Measurements from ENCODE around the gene LRAT. TPM values are rescaled to one million over a fixed set of nuclear protein-coding genes. Genes with fewer than 3 reads are reported as not detected.

Gene LRAT
- total and polyA plus RNA-seq, 10 of the 15 experiments (the other 5 are each of a cell fraction or from before 2014, with no cell fraction given): 0.07 to 0.08 TPM; not detected in 8

DNA sequence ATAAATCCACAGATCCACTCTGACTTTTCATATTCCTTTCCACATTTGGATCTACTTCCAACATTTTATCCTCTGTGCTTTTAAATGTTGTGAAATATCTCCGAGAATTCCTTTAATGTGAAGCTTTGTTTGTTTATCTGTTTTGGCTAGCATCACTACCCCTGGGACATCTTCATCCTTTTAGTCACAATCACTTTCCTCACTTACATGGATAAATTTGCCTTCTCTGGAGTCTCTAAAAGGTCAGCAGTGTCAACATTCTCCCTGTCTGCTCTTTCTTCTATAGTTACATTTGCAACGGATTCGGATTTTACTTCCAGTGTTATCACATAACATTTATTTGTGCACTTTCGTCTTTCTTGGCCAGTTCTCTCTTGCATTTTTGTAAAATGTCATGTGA lies 34.2 kb upstream of the LRAT start:
- CTCF ChIA-PET: no interaction called here

GRCh38 chr4:154711522-154711921 lies 32.3 kb upstream of the LRAT start:
- Histone ChIP-seq H2AFZ (ENCODE audit: control insufficient read depth, low read depth, low read length) (no peak overlapping the region), H3K27ac (ENCODE audit: control insufficient read depth, insufficient read depth) (no peak overlapping the region), H3K79me2 (ENCODE audit: control insufficient read depth, insufficient read depth, low read length) (no peaks in the 10 kb centered on the region), H3K27me3 (replicated peaks in 1 of 2; ENCODE audit: control insufficient read depth in 2 of 2, insufficient read depth in 2 of 2, low read length in 1 of 2) (no peaks in the 10 kb centered on the region), H3K4me2 (ENCODE audit: control insufficient read depth, insufficient read depth) (no peak overlapping the region), H3K36me3 (ENCODE audit: control insufficient read depth in 2 of 2, insufficient read depth in 2 of 2, low read length in 1 of 2) (no peaks in the 10 kb centered on the region), H3K4me1 (ENCODE audit: control insufficient read depth, insufficient read depth, low read length) (no peaks in the 10 kb centered on the region), H3K4me3 (no peak overlapping the region), H3K9me3 (replicated peaks; ENCODE audit: control insufficient read depth, insufficient read depth, low read length) (no peaks in the 10 kb centered on the region), H4K20me1 (ENCODE audit: control insufficient read depth, insufficient read depth) (no peaks in the 10 kb centered on the region), H3K9ac (ENCODE audit: control insufficient read depth, insufficient read depth, low read length) (no peak overlapping the region)
- DNase-seq (ENCODE audit: low read depth, low spot score) (no peak), ATAC-seq (no peak), FAIRE-seq (no peak)
- ChIA-PET SMC1A (ENCODE audit: uncharacterized antibody, unreplicated experiment) (no interaction called here), CTCF (interaction anchor here (0.6 kb wide), 1 partner anchor 30 kb away, joined by 3 read pairs; no protein-coding TSS in a partner anchor), POLR2A (no interaction called here), RAD21 (ENCODE audit: unreplicated experiment) (no interaction called here)
- BruUV-seq (replicated peaks): no TSS peak
- intact Hi-C loops (cut with micrococcal nuclease; ENCODE audit: unreplicated experiment): no loop called here
- in situ Hi-C loops (cut with MboI): no loop called here
- TF ChIP-seq CBX3 (IDR thresholded peaks at IDR 0.05; ENCODE audit: borderline replicate concordance, low read depth): no peak
- TF ChIP-seq CBX5 (IDR thresholded peaks at IDR 0.05; ENCODE audit: low read depth): no peak
- TF ChIP-seq CTCF (IDR thresholded peaks at IDR 0.05 in 2 of 3, conservative IDR thresholded peaks at IDR 0.05 in 1 of 3; ENCODE audit: control insufficient read depth in 2 of 3, extremely low read depth in 1 of 3, insufficient read depth in 1 of 3, low read depth in 3 of 3, low read length in 3 of 3): no peak
- TF ChIP-seq ZNF207 (IDR thresholded peaks at IDR 0.05; ENCODE audit: borderline replicate concordance): no peak
- TF ChIP-seq, protein P1, sequence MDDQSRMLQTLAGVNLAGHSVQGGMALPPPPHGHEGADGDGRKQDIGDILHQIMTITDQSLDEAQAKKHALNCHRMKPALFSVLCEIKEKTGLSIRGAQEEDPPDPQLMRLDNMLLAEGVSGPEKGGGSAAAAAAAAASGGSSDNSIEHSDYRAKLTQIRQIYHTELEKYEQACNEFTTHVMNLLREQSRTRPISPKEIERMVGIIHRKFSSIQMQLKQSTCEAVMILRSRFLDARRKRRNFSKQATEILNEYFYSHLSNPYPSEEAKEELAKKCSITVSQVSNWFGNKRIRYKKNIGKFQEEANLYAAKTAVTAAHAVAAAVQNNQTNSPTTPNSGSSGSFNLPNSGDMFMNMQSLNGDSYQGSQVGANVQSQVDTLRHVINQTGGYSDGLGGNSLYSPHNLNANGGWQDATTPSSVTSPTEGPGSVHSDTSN (IDR thresholded peaks at IDR 0.05; ENCODE audit: insufficient replicate concordance, low read depth, low read length): no peak
- no peak for TF ChIP-seq KAT2A (conservative IDR thresholded peaks at IDR 0.05; ENCODE audit: control insufficient read depth, low read depth, low read length)
- TF ChIP-seq CBFB (IDR thresholded peaks at IDR 0.05; ENCODE audit: low read depth): no peak
- no peak for TF ChIP-seq SMAD5 (IDR thresholded peaks at IDR 0.05; ENCODE audit: low read depth)
- TF ChIP-seq BCL11A (IDR thresholded peaks at IDR 0.05; ENCODE audit: low read depth, low read length): no peak
- TF ChIP-seq RBBP5 (conservative IDR thresholded peaks at IDR 0.05): no peak
- TF ChIP-seq, protein P2, sequence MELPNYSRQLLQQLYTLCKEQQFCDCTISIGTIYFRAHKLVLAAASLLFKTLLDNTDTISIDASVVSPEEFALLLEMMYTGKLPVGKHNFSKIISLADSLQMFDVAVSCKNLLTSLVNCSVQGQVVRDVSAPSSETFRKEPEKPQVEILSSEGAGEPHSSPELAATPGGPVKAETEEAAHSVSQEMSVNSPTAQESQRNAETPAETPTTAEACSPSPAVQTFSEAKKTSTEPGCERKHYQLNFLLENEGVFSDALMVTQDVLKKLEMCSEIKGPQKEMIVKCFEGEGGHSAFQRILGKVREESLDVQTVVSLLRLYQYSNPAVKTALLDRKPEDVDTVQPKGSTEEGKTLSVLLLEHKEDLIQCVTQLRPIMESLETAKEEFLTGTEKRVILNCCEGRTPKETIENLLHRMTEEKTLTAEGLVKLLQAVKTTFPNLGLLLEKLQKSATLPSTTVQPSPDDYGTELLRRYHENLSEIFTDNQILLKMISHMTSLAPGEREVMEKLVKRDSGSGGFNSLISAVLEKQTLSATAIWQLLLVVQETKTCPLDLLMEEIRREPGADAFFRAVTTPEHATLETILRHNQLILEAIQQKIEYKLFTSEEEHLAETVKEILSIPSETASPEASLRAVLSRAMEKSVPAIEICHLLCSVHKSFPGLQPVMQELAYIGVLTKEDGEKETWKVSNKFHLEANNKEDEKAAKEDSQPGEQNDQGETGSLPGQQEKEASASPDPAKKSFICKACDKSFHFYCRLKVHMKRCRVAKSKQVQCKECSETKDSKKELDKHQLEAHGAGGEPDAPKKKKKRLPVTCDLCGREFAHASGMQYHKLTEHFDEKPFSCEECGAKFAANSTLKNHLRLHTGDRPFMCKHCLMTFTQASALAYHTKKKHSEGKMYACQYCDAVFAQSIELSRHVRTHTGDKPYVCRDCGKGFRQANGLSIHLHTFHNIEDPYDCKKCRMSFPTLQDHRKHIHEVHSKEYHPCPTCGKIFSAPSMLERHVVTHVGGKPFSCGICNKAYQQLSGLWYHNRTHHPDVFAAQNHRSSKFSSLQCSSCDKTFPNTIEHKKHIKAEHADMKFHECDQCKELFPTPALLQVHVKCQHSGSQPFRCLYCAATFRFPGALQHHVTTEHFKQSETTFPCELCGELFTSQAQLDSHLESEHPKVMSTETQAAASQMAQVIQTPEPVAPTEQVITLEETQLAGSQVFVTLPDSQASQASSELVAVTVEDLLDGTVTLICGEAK (IDR thresholded peaks at IDR 0.05; ENCODE audit: borderline replicate concordance): no peak

More for the DNA sequence above, 34.2 kb upstream of the LRAT start:
- intact Hi-C loops (cut with micrococcal nuclease; ENCODE audit: unreplicated experiment) (no loop called here), in situ Hi-C loops (cut with MboI) (no loop called here)
- ChIA-PET RAD21 (ENCODE audit: unreplicated experiment) (no interaction called here), POLR2A (no interaction called here), SMC1A (ENCODE audit: uncharacterized antibody, unreplicated experiment) (interaction anchor here (1.2 kb wide), 1 partner anchor 38 kb away, joined by 3 read pairs; no protein-coding TSS in a partner anchor)
- WGBS (ENCODE audit: insufficient coverage, insufficient replicate concordance, low lambda C conversion rate, missing lambda C conversion rate): 2% methylated on average over 4 of the region's 4 CpGs
- H3K4me3 ChIP-seq: no peak overlapping the region
- ATAC-seq: no peak
- TF ChIP-seq CREB1 (IDR thresholded peaks at IDR 0.05; ENCODE audit: low read depth): no peak
- DNase-seq (ENCODE audit: low read depth, low spot score): no peak
- no peak overlapping the region for H3K27ac ChIP-seq (ENCODE audit: control insufficient read depth, insufficient read depth)
- FAIRE-seq: no peak
- H3K4me1 ChIP-seq (ENCODE audit: control insufficient read depth, insufficient read depth, low read length): no peaks in the 10 kb centered on the region
- no peaks in the 10 kb centered on the region for H4K20me1 ChIP-seq (ENCODE audit: control insufficient read depth, insufficient read depth)
- H3K36me3 ChIP-seq (ENCODE audit: control insufficient read depth in 2 of 2, insufficient read depth in 2 of 2, low read length in 1 of 2): no peaks in the 10 kb centered on the region
- no TSS peak for BruUV-seq (replicated peaks)
- H3K79me2 ChIP-seq (ENCODE audit: control insufficient read depth, insufficient read depth, low read length): no peaks in the 10 kb centered on the region
- H2AFZ ChIP-seq (ENCODE audit: control insufficient read depth, low read depth, low read length): no peak overlapping the region
- H3K4me2 ChIP-seq (ENCODE audit: control insufficient read depth, insufficient read depth): no peak overlapping the region
- no peaks in the 10 kb centered on the region for H3K9me3 ChIP-seq (replicated peaks; ENCODE audit: control insufficient read depth, insufficient read depth, low read length)
- no peaks in the 10 kb centered on the region for H3K27me3 ChIP-seq (replicated peaks in 1 of 2; ENCODE audit: control insufficient read depth in 2 of 2, insufficient read depth in 2 of 2, low read length in 1 of 2)
- H3K9ac ChIP-seq (ENCODE audit: control insufficient read depth, insufficient read depth, low read length): no peak overlapping the region

Measured in GM12878 (cell line).